Measurements from ENCODE around the gene AHNAK.

AHNAK gene

DNA sequence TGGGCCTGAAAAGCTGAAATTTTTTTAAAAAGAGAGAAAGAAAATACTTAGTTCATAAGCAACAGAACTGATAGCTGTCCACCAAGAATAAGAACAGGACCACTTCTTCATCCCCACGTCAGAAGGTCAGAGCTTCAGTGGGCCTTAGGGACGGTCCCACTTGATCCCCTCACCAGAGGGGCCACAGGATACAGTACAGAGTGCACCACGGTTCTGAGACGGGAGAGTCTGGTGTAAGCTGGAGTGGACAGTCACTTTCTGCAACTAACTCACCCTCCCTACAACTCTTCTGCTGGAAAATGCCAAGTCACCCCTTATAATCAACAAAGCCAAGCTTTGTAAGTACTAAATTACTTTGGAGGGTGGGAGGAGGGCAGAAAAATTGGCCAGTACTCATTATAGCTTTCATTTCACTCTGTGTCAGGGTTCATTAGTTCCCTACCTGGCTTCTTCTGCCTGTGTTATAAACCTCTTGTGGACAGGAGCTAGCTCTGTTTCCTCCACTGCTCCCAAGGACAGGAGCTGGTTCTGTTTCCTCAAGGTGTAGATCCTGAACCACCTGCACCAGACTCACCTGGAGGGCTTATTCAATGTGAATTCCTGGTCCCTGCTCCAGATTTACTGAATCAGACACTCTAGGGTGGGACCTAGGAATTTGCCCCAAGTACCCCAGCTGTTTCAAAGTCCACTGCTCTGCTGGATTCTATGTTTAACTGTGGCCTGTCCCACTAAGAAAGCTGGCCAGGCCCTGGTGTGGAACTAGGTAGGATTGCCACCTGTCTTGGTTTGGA is 88.2 kb downstream of the AHNAK start:
- TF ChIP-seq, protein P1, sequence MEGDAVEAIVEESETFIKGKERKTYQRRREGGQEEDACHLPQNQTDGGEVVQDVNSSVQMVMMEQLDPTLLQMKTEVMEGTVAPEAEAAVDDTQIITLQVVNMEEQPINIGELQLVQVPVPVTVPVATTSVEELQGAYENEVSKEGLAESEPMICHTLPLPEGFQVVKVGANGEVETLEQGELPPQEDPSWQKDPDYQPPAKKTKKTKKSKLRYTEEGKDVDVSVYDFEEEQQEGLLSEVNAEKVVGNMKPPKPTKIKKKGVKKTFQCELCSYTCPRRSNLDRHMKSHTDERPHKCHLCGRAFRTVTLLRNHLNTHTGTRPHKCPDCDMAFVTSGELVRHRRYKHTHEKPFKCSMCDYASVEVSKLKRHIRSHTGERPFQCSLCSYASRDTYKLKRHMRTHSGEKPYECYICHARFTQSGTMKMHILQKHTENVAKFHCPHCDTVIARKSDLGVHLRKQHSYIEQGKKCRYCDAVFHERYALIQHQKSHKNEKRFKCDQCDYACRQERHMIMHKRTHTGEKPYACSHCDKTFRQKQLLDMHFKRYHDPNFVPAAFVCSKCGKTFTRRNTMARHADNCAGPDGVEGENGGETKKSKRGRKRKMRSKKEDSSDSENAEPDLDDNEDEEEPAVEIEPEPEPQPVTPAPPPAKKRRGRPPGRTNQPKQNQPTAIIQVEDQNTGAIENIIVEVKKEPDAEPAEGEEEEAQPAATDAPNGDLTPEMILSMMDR (IDR thresholded peaks at IDR 0.05; ENCODE audit: low read length, missing control alignments) = no peak
- no peak for DNase-seq (ENCODE audit: low read depth)
- H3K4me3 ChIP-seq (replicated peaks; ENCODE audit: low read depth, low read length) = no peak overlapping the region

DNA sequence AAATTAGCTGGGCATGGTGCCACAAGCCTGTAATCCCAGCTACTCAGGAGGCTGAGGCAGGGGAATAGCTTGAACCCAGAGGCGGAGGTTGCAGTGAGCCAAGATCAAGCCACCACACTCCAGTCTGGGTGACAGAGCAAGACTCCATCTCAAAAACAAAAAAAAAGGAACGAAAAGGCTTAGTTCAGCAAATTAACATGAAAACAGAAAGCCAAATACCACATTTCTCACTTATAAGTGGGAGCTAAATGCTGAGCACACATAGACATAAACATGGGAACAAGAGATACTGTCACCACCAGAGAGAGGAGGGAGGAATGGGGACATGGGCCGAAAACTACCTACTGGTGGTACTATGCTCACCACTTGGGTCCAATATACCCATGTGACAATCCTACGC is 89.1 kb downstream of the AHNAK start:
- H3K4me3 ChIP-seq (replicated peaks; ENCODE audit: low read depth, low read length) = no peak overlapping the region
- no peak for DNase-seq (ENCODE audit: low read depth)
- TF ChIP-seq, protein P1 (IDR thresholded peaks at IDR 0.05; ENCODE audit: low read length, missing control alignments) = no peak

DNA sequence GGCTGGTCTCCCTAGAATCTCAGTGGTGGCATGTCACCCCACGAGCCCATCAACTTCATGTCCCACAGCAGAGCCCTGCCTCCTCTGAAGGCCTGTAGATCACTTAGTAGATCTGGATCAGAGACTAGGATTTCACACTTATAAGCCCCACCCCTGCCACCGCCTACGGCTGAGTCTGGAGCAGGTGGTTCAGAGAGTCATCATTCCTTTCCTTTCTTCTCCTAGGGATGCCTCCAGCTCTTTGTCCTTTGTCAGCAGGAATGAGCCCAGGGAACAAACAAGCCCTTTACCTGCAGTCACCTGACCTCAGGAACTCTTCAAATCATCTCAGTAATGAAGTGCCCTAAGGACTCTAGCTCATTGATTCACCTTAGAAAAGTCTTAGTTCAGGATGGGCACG is 90.0 kb downstream of the AHNAK start:
- H3K4me3 ChIP-seq (replicated peaks; ENCODE audit: low read depth, low read length) = no peak overlapping the region
- TF ChIP-seq, protein P1 (IDR thresholded peaks at IDR 0.05; ENCODE audit: low read length, missing control alignments) = no peak
- DNase-seq (ENCODE audit: low read depth) = no peak

DNA sequence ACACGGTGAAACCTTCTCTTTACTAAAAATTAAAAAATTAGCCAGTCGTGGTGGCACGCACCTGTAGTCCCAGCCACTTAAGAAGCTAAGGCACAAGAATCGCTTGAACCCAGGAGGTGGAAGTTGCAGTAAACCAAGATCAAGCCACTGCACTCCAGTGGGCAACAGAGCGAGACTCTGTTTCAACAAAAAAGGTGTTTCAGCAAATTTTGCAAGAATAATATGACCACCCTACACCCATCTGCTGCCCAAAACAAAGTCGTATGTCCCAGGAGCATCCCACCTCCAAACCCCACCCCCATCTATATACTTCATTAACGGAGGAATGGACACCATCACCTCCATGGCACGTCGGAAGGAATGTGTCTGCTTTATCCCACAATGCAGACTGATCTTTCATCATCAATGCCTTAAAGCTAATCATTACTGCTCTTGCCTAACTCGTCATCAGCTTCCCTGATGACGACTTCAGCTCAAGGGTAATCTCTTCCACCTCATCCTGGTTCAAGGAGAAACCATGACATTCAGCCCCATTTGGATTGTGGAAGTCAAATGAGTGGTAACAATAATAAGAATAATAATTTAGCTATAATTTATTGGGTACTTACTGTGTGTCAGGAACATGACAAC is 93.7 kb downstream of the AHNAK start:
- H3K4me3 ChIP-seq (replicated peaks; ENCODE audit: low read depth, low read length) = no peak overlapping the region
- TF ChIP-seq, protein P1 (IDR thresholded peaks at IDR 0.05; ENCODE audit: low read length, missing control alignments) = no peak
- DNase-seq (ENCODE audit: low read depth) = no peak

DNA sequence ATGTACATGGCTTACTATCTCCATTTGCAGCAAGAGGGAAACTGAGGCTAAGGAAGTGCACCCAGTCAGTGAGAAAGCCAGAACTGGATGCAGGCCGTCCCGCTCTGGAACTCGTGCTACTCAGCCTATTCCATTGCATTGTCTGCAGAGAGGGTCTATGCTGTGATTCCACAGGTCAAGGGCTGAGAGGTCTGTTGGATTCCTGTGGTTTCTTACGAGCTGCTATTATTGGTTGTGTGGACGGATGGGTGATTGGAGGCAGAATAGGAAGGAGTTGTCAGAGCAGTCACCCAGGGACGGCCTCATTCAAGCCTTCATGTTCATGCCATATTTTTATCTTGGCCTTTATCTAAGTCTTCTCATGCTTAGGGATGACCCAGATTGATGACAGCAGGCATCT is 94.3 kb downstream of the AHNAK start:
- DNase-seq (ENCODE audit: low read depth) = no peak
- TF ChIP-seq, protein P1 (IDR thresholded peaks at IDR 0.05; ENCODE audit: low read length, missing control alignments) = no peak
- no peak overlapping the region for H3K4me3 ChIP-seq (replicated peaks; ENCODE audit: low read depth, low read length)

DNA sequence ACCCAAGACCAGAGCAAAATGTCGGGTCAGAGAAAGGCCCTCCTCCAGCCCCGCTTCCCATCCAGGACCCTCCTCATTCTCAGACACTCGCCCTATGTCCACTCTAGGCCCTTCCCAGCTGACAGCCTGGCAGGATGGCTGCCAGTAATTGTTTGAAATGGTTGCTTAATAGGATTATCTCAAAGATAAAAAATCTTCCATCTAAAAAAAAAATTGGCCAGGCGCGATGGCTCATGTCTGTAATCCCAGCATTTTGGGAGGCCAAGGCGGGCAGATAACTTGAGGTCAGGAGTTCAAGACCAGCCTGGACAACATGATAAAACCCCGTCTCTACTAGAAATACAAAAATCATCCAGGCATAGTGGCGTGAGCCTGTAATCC is 95.4 kb downstream of the AHNAK start:
- no peak for DNase-seq (ENCODE audit: low read depth)
- TF ChIP-seq, protein P1 (IDR thresholded peaks at IDR 0.05; ENCODE audit: low read length, missing control alignments) = no peak
- no peak overlapping the region for H3K4me3 ChIP-seq (replicated peaks; ENCODE audit: low read depth, low read length)
